Neutrophil (primary cell): ENCODE data around the gene ITGB5.

Experiments used
- H3K27ac ChIP-seq: fragments of 200-600 bp; sonication (generic); 2 replicates; pipeline ENCODE4 v1.5.1; 2016; ENCODE audit warnings: mild to moderate bottlenecking, moderate library complexity
- H3K27me3 ChIP-seq: fragments of 200-600 bp; sonication (generic); 2 replicates; pipeline ENCODE4 v1.6.0; 2016; ENCODE audit warnings: mild to moderate bottlenecking
- H3K36me3 ChIP-seq: fragments of 200-600 bp; sonication (generic); 2 replicates; pipeline ENCODE4 v1.5.1; 2017
- H3K4me1 ChIP-seq, 2 experiments: fragments of 200-600 bp in 1 of 2; sonication (generic) in 1 of 2; 1 replicate in 1 of 2; 2 replicates in 1 of 2; pipeline versions ENCODE4 v1.5.1 to v1.6.1; 2013 to 2016; ENCODE audit warnings: low read depth in 1 of 2, low read length in 1 of 2, mild to moderate bottlenecking in 1 of 2, moderate library complexity in 1 of 2; ENCODE audit not compliant: control insufficient read depth in 1 of 2, insufficient read depth in 1 of 2
- H3K4me3 ChIP-seq, 2 experiments: fragments of 200-600 bp in 1 of 2; sonication (generic) in 1 of 2; 1 replicate in 1 of 2; 2 replicates in 1 of 2; pipeline ENCODE4 v1.5.1; 2013 to 2016; ENCODE audit warnings: low read depth in 1 of 2, low read length in 1 of 2, mild to moderate bottlenecking in 1 of 2, moderate library complexity in 1 of 2
- H3K9me3 ChIP-seq: fragments of 200-600 bp; sonication (generic); 2 replicates; pipeline ENCODE4 v1.5.1; 2016
- TF ChIP-seq, protein P1 (sequence below): fragments of 200-600 bp; sonication (generic); IDR thresholded peaks from 2 replicates; pipeline ENCODE4 v1.5.1; 2016; ENCODE audit warnings: antibody characterized with exemption

ITGB5 gene

DNA sequence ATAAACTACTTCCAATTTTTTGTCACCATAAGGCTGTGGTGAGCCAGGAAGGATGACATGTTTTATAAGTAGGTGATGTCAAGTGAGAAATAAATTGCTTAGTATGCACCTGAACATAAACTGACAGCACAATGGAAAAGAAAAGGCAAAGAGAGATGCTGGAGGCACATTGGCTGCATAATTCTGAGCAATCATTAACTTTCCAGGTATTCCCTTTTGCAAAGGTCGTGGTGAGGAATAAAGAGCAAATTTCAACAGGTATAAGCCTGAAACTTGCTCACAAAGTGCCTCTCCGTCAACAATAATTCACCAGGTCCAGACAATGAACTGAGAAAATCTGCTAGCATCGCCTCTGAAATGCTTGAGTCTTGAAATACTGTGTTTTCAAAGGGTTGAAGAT lies 48.2 kb downstream of the ITGB5 start:
- no peaks in the 10 kb centered on the region for H3K9me3 ChIP-seq
- TF ChIP-seq, protein P1, sequence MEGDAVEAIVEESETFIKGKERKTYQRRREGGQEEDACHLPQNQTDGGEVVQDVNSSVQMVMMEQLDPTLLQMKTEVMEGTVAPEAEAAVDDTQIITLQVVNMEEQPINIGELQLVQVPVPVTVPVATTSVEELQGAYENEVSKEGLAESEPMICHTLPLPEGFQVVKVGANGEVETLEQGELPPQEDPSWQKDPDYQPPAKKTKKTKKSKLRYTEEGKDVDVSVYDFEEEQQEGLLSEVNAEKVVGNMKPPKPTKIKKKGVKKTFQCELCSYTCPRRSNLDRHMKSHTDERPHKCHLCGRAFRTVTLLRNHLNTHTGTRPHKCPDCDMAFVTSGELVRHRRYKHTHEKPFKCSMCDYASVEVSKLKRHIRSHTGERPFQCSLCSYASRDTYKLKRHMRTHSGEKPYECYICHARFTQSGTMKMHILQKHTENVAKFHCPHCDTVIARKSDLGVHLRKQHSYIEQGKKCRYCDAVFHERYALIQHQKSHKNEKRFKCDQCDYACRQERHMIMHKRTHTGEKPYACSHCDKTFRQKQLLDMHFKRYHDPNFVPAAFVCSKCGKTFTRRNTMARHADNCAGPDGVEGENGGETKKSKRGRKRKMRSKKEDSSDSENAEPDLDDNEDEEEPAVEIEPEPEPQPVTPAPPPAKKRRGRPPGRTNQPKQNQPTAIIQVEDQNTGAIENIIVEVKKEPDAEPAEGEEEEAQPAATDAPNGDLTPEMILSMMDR, result no peak
- no peak overlapping the region for H3K4me3 ChIP-seq
- no peaks in the 10 kb centered on the region for H3K4me1 ChIP-seq
- peaks cover 41% of the 10 kb centered on the region for H3K27me3 ChIP-seq
- no peaks in the 10 kb centered on the region for H3K36me3 ChIP-seq
- H3K27ac ChIP-seq, result no peak overlapping the region

DNA sequence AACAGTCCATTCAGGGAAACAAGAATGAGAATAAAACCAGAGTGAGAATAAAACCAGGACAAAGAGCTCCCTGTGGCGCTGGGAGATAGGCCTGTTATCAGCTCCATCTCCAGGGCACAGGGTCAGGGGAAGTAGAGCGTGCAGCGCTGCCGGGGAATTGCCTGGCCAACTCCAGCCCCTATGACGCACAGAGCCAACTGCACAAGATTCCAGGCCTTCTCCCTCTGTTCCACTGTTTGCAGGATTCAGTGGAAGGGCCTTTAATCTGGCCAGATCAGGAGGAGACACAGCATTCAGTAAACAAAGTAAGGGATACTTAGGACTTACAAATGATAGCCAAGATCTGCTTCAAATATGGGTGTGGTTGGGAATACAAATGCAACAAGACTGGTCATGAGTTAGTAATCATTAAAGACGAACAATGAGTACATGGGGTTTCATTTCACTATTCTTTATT lies 49.4 kb downstream of the ITGB5 start:
- no peaks in the 10 kb centered on the region for H3K36me3 ChIP-seq
- no peak overlapping the region for H3K4me3 ChIP-seq
- no peaks in the 10 kb centered on the region for H3K9me3 ChIP-seq
- no peaks in the 10 kb centered on the region for H3K4me1 ChIP-seq
- peaks cover 48% of the 10 kb centered on the region for H3K27me3 ChIP-seq
- no peak overlapping the region for H3K27ac ChIP-seq
- TF ChIP-seq, protein P1, result no peak

DNA sequence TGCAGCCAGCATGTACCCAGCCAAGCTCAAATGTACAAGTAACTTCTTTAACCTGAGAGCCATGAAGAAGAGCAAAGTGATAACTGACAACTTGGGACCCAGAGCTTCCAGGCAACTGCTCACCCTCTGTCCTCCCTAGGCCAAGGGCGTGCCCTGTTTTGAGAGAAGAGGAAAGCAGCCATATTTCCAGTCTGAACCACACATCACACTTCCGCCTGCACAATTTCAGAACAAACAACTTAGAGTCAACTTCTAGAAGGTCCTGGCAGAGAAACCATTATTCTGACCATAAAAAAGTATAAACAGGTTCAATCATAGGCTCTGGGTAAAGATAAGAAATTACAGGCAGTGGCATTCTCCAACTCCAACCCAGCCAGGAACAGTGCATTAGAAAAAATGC lies 50.1 kb downstream of the ITGB5 start:
- Histone ChIP-seq H3K27me3 (peaks cover 48% of the 10 kb centered on the region), H3K36me3 (no peaks in the 10 kb centered on the region), H3K9me3 (no peaks in the 10 kb centered on the region), H3K27ac (no peak overlapping the region), H3K4me1 (no peaks in the 10 kb centered on the region), H3K4me3 (no peak overlapping the region)
- TF ChIP-seq, protein P1, result no peak

DNA sequence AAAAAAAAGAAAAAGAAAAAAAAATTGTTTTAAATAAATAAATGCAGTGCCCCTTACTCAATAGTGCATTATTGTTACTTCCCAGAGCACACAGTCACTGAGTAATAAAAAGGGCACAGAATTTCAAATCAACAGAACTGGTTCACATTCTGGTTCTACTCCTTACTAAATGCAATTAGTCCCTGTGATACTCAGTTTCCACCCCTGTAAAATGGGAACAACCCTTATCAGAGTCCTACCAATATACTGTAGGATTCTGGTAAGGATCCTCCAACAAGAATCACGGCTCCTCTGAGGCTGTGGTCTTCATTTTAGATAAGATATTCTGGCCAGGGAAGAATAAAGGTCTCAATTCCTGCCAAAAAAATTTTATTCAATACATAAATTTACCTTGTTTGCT lies 50.7 kb downstream of the ITGB5 start:
- TF ChIP-seq, protein P1, result no peak
- H3K9me3 ChIP-seq, result no peaks in the 10 kb centered on the region
- H3K27ac ChIP-seq, result no peak overlapping the region
- H3K27me3 ChIP-seq, result peaks cover 48% of the 10 kb centered on the region
- H3K36me3 ChIP-seq, result no peaks in the 10 kb centered on the region
- no peak overlapping the region for H3K4me3 ChIP-seq
- H3K4me1 ChIP-seq, result no peaks in the 10 kb centered on the region

DNA sequence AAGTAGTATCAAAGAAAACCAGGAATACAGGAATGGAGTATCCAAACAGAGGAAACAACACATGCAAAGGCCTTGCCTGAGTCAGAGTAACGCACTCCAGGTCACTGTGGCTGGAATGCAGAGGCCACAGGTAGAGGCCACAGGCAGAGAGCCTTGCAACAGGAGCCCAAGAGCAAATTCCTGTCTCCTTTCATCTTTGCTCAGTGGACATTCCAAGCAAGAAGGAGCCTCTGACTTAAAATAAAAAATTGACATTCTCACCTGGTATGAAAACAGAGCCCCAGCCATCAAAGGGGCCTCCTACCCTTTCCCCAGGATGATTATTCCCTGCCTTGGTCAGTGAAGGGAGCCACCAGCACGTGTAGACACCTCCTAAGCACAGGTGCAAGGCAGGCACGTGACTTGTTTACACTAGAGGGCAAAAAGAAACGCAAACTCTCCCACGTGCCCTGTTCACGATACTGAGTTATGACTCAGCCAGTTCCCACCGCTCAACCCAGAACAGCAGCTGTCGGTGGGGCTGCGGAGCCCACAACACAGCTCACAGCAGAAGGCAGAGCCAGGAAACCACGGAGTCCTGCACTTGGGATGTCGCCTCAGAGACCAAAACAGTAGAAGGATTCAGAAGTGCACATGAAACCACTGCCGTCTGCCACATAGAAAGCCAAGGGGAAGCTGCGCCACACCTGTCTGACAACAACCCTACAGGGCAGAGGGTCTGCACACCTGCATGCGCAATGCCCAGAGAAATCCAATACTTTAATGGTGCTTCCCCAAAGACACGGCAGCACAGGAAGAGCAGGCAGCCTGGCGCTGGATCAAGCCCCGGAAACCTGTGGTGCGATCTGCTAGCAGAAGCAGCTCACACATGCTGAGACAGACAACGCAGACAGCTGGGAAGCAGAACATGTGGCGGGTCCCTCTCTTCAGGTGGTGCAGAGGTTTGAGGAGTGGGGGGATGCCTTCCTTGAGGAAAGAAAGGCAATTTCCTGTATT lies 52.1 kb downstream of the ITGB5 start:
- peaks cover 48% of the 10 kb centered on the region for H3K27me3 ChIP-seq
- no peaks in the 10 kb centered on the region for H3K36me3 ChIP-seq
- H3K9me3 ChIP-seq, result no peaks in the 10 kb centered on the region
- no peak overlapping the region for H3K27ac ChIP-seq
- no peak overlapping the region for H3K4me3 ChIP-seq
- H3K4me1 ChIP-seq, result no peaks in the 10 kb centered on the region
- TF ChIP-seq, protein P1, result no peak
